ENCODE results near the gene REV3L.
"Not testable (repeated sequence)": the region's sequence is repeated elsewhere in the genome, so short reads cannot be mapped to it uniquely, and the experiment has no call there.

Gene REV3L

GRCh38 chr6:111482959-111483735 lies at the start of gene REV3L:
Gene REV3L, minus strand, starts transcription at chr6:111483218. Its CDS starts 330 bp downstream, at chr6:111482888.
- peak; percentile 92 for DNase-seq

GRCh38 chr6:111531185-111531584 lies 48.2 kb upstream of the REV3L start:
- no peak for DNase-seq

- DNase-seq: no peak
Measured at GRCh38 chr6:111530667-111531066, 47.6 kb upstream of the REV3L start.

- no peak for DNase-seq
Measured at GRCh38 chr6:111530218-111530617, 47.2 kb upstream of the REV3L start.

- no peak for DNase-seq
Measured at GRCh38 chr6:111527367-111527766, 44.3 kb upstream of the REV3L start.

GRCh38 chr6:111524735-111525134 lies 41.7 kb upstream of the REV3L start:
- DNase-seq: peak; percentile 26

GRCh38 chr6:111524252-111524651 lies 41.2 kb upstream of the REV3L start:
- no peak for DNase-seq

- DNase-seq: no peak
Measured at GRCh38 chr6:111523484-111524167, 40.6 kb upstream of the REV3L start.

GRCh38 chr6:111522393-111523020 lies 39.5 kb upstream of the REV3L start:
- peak; percentile 17 for DNase-seq

- DNase-seq: no peak
Measured at GRCh38 chr6:111521497-111522270, 38.7 kb upstream of the REV3L start.

GRCh38 chr6:111520524-111520923 lies 37.5 kb upstream of the REV3L start:
- no peak for DNase-seq

GRCh38 chr6:111517965-111518364 lies 34.9 kb upstream of the REV3L start:
- no peak for DNase-seq

- no peak for DNase-seq
Measured at GRCh38 chr6:111515259-111515658, 32.2 kb upstream of the REV3L start.

GRCh38 chr6:111514531-111514930 lies 31.5 kb upstream of the REV3L start:
- DNase-seq: not testable (repeated sequence)

- DNase-seq: not testable (repeated sequence)
Measured at GRCh38 chr6:111507219-111507618, 24.2 kb upstream of the REV3L start.

GRCh38 chr6:111505498-111505897 lies 22.5 kb upstream of the REV3L start:
- not testable (repeated sequence) for DNase-seq

- no peak for DNase-seq
Measured at GRCh38 chr6:111503660-111504059, 20.6 kb upstream of the REV3L start.

- no peak for DNase-seq
Measured at GRCh38 chr6:111503194-111503593, 20.2 kb upstream of the REV3L start.

- no peak for DNase-seq
Measured at GRCh38 chr6:111502154-111502553, 19.1 kb upstream of the REV3L start.

- no peak for DNase-seq
Measured at GRCh38 chr6:111499269-111499793, 16.3 kb upstream of the REV3L start.

- DNase-seq: no peak
Measured at GRCh38 chr6:111494951-111495635, 12.1 kb upstream of the REV3L start.

GRCh38 chr6:111492499-111492898 lies 9.5 kb upstream of the REV3L start:
- DNase-seq: no peak

All from activated CD4-positive, alpha-beta T cell treated with anti-CD3 and anti-CD28 coated beads, Interleukin-10, Interleukin-2, amounts not matched to agents 100 ng/mL and 50 ng/mL, durations not matched to agents 16 hours and 8 hours (primary cell).